ENCODE measurements around the gene XCR1. TPM values are rescaled to one million over a fixed set of nuclear protein-coding genes. Genes with fewer than 3 reads are reported as not detected.
A peak's percentile ranks its signal among the peaks of the same experiment; 100 is the strongest.

XCR1 gene
- total RNA-seq, 1 donor: not detected

DNA sequence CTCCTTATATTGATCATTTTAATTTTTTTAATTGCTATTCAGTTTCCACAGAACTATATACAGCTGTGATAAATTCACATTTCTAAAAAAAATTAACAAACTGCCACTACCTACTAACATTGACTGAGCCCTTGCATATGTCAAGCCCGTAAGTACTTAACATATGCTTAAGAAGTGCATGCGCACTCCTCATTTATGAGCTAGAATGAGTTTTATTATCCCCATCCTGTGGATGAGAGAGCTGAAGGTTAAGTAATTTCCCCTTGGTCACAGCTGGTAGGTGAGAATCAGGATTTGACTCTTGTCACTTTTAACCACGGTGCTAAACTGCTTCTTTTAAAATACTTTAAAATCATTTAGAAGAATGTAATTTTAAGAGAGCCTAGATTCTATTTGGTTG lies 58.2 kb downstream of the XCR1 start:
- TF ChIP-seq, protein P1, sequence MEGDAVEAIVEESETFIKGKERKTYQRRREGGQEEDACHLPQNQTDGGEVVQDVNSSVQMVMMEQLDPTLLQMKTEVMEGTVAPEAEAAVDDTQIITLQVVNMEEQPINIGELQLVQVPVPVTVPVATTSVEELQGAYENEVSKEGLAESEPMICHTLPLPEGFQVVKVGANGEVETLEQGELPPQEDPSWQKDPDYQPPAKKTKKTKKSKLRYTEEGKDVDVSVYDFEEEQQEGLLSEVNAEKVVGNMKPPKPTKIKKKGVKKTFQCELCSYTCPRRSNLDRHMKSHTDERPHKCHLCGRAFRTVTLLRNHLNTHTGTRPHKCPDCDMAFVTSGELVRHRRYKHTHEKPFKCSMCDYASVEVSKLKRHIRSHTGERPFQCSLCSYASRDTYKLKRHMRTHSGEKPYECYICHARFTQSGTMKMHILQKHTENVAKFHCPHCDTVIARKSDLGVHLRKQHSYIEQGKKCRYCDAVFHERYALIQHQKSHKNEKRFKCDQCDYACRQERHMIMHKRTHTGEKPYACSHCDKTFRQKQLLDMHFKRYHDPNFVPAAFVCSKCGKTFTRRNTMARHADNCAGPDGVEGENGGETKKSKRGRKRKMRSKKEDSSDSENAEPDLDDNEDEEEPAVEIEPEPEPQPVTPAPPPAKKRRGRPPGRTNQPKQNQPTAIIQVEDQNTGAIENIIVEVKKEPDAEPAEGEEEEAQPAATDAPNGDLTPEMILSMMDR (IDR thresholded peaks at IDR 0.05; ENCODE audit: insufficient read depth, low read depth, low read length): no peak
- DNase-seq (ENCODE audit: low read depth): no peak
- no peak overlapping the region for H3K4me3 ChIP-seq (ENCODE audit: low read depth, low read length)

DNA sequence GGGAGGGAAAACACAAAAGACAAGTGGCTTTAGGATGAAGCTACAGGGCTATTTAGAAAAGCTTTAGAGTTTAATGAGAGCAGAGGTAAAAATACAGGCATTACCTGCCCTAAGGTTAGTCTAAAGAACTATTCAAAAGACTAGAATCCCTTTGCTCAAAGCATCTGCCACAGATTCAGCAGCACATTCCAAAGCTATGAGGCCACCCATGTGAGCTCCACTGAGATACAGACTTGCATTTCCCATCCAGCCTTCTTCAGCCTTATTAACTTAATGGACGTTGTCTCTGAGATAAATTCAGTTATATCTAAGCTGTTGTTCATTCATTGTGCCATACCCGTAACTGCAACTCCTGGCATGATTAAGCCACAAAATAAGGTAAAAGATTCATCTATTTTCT lies 58.6 kb downstream of the XCR1 start:
- DNase-seq (ENCODE audit: low read depth): peak; percentile 73
- no peak overlapping the region for H3K4me3 ChIP-seq (ENCODE audit: low read depth, low read length)
- TF ChIP-seq, protein P1 (IDR thresholded peaks at IDR 0.05; ENCODE audit: insufficient read depth, low read depth, low read length): no peak

DNA sequence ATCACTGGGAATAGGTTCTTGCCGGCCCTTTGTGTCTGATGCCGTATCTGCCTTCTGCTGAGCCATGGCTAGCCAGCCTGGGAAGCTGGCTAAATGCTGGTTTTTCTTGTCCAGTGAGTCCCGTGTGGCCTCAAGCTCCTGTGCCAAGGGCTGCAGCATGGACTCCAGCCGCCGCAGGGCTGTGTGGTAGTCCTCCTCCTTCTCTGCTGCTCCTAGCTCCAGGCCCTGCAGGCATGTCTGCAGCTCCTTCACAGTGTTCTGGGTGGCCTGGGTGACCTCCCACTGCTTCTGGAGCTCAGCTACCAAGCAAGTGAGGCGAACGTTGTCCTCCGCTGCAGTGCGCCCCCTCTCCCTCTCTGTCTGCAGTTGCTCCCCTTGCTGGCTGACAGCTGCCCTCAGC lies 59.1 kb downstream of the XCR1 start:
- DNase-seq (ENCODE audit: low read depth): no peak
- H3K4me3 ChIP-seq (ENCODE audit: low read depth, low read length): no peak overlapping the region
- TF ChIP-seq, protein P1 (IDR thresholded peaks at IDR 0.05; ENCODE audit: insufficient read depth, low read depth, low read length): no peak

DNA sequence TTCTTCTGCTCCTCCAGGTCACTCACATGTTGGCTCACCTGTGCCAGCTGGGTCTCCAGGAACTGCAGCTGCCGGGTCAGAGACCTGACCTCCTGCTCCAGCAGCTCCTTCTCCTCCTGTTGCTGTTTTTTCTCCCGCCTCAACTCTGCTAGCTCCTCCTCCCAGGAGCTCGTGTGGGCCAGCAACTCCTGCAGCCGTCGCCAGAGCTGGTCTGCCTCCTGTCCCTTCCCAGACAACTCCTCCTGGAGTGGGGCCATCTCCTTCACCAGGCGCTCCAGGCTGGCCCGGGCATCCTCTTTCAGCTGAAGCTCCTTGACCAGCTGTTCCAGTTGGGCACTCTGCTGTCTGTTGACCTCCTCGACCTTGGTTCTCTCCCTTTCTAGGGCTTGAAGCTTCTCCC lies 59.6 kb downstream of the XCR1 start:
- no peak for DNase-seq (ENCODE audit: low read depth)
- no peak overlapping the region for H3K4me3 ChIP-seq (ENCODE audit: low read depth, low read length)
- TF ChIP-seq, protein P1 (IDR thresholded peaks at IDR 0.05; ENCODE audit: insufficient read depth, low read depth, low read length): no peak

Other genes with a start within 250 kb of the XCR1 start
- gene SLC6A20, start 230.9 kb downstream of the XCR1 start, total RNA-seq: not detected in 2 replicates
- 13.2 and 18.6 TPM in 2 replicates for gene LZTFL1, start 185.4 kb downstream of the XCR1 start, total RNA-seq
- not detected in 2 replicates for gene CCR9, start 140.9 kb downstream of the XCR1 start, total RNA-seq
- under 0.01 TPM in 2 replicates for gene CXCR6, start 84.0 kb downstream of the XCR1 start, total RNA-seq
- 20.6 and 23.7 TPM in 2 replicates for gene FYCO1, start 31.7 kb downstream of the XCR1 start, total RNA-seq
- gene CCR1, start 180.8 kb upstream of the XCR1 start, total RNA-seq: under 0.01 and 0.32 TPM in 2 replicates
- gene CCR3, start 215.0 kb upstream of the XCR1 start, total RNA-seq: not detected in 2 replicates